ENCODE measurements around the gene P3H3. TPM values are rescaled to one million over a fixed set of nuclear protein-coding genes. Genes with fewer than 3 reads are reported as not detected.

Gene P3H3
- total RNA-seq, 4 donors from 2014 or later = 2.6 to 6.6 (median 4.4) TPM

GRCh38 chr12:6817098-6817497, 11.1 kb upstream of the P3H3 start:
- DNase-seq = no peak
- peaks cover 0 to 36% (median 0%) of the 10 kb centered on the region in 4 donors for H3K27me3 ChIP-seq
- no peaks in the 10 kb centered on the region for H3K36me3 ChIP-seq
- WGBS, 2 donors = 83 to 89% methylated on average over 3 to 7 of the region's 8 CpGs
- no peak overlapping the region for H3K4me3 ChIP-seq
- H3K27ac ChIP-seq = no peak overlapping the region
- no peak for TF ChIP-seq POLR2A (IDR thresholded peaks at IDR 0.05)
- peaks cover 4 to 14% (median 7%) of the 10 kb centered on the region in 3 donors for H3K4me1 ChIP-seq
- intact Hi-C loops (cut with DNase I) = no loop called here
- H3K9me3 ChIP-seq = no peaks in the 10 kb centered on the region

- Histone ChIP-seq H3K27ac (no peak overlapping the region), H3K36me3 (no peaks in the 10 kb centered on the region), H3K27me3 (peaks cover 0 to 42% (median 0%) of the 10 kb centered on the region in 4 donors), H3K4me1 (peaks cover 7 to 20% (median 7%) of the 10 kb centered on the region in 3 donors), H3K9me3 (no peaks in the 10 kb centered on the region), H3K4me3 (no peak overlapping the region)
- DNase-seq = no peak
- WGBS, 2 donors = 81 to 91% methylated on average over 20 of the region's 20 CpGs
- TF ChIP-seq CTCF (IDR thresholded peaks at IDR 0.05) (no peak), POLR2A (IDR thresholded peaks at IDR 0.05) (no peak)
- intact Hi-C loops (cut with DNase I) = no loop called here
Observed at GRCh38 chr12:6817662-6818157, 10.5 kb upstream of the P3H3 start.

GRCh38 chr12:6818222-6818621, 10.0 kb upstream of the P3H3 start:
- intact Hi-C loops (cut with DNase I) = no loop called here
- 75 to 88% methylated on average over 6 to 7 of the region's 10 CpGs for WGBS, 2 donors
- DNase-seq = no peak
- H3K9me3 ChIP-seq = no peaks in the 10 kb centered on the region
- no peak overlapping the region for H3K4me3 ChIP-seq
- H3K36me3 ChIP-seq = no peaks in the 10 kb centered on the region
- H3K4me1 ChIP-seq = peaks cover 7 to 21% (median 7%) of the 10 kb centered on the region in 3 donors
- TF ChIP-seq CTCF (IDR thresholded peaks at IDR 0.05) = no peak
- no peak for TF ChIP-seq POLR2A (IDR thresholded peaks at IDR 0.05)
- H3K27me3 ChIP-seq = peaks cover 0 to 47% (median under 1%) of the 10 kb centered on the region in 4 donors
- no peak overlapping the region for H3K27ac ChIP-seq

- peaks cover 0 to 51% (median 3%) of the 10 kb centered on the region in 4 donors for H3K27me3 ChIP-seq
Observed at GRCh38 chr12:6818645-6819044, 9.6 kb upstream of the P3H3 start.

GRCh38 chr12:6819106-6820030, 8.8 kb upstream of the P3H3 start:
- WGBS, 2 donors = 85 to 87% methylated on average over 12 to 13 of the region's 13 CpGs

More at GRCh38 chr12:6818645-6819044, 9.6 kb upstream of the P3H3 start:
- WGBS, 2 donors = 100% methylated on average over 1 of the region's 5 CpGs
- DNase-seq = no peak
- Histone ChIP-seq H3K4me1 (peaks cover 7 to 21% (median 7%) of the 10 kb centered on the region in 3 donors), H3K36me3 (no peaks in the 10 kb centered on the region), H3K27ac (no peak overlapping the region), H3K4me3 (no peak overlapping the region), H3K9me3 (no peaks in the 10 kb centered on the region)
- intact Hi-C loops (cut with DNase I) = no loop called here
- no peak for TF ChIP-seq CTCF (IDR thresholded peaks at IDR 0.05)
- no peak for TF ChIP-seq POLR2A (IDR thresholded peaks at IDR 0.05)

More at GRCh38 chr12:6819106-6820030, 8.8 kb upstream of the P3H3 start:
- Histone ChIP-seq H3K36me3 (no peaks in the 10 kb centered on the region), H3K27me3 (peaks cover 0 to 51% (median 5%) of the 10 kb centered on the region in 4 donors), H3K4me1 (peaks cover 7 to 21% (median 7%) of the 10 kb centered on the region in 3 donors), H3K27ac (no peak overlapping the region), H3K4me3 (no peak overlapping the region), H3K9me3 (no peaks in the 10 kb centered on the region)
- DNase-seq = no peak
- intact Hi-C loops (cut with DNase I) = no loop called here
- TF ChIP-seq POLR2A (IDR thresholded peaks at IDR 0.05) (no peak), CTCF (IDR thresholded peaks at IDR 0.05) (no peak)

Measured in esophagus squamous epithelium (tissue), 5 donors.